ENCODE results near the gene LILRB1. TPM values are rescaled to one million over a fixed set of nuclear protein-coding genes. Genes with fewer than 3 reads are reported as not detected.

The LILRB1 gene
- total and polyA plus RNA-seq, 2 experiments from 2014 or later = not detected

- Histone ChIP-seq H3K4me2 (no peak overlapping the region), H3K9me2 (replicated peaks; ENCODE audit: insufficient read depth) (no peaks in the 10 kb centered on the region), H3K36me3 (replicated peaks; ENCODE audit: insufficient read depth, low read depth) (no peaks in the 10 kb centered on the region), H2AFZ (no peak overlapping the region), H4K20me1 (ENCODE audit: insufficient read depth, poor library complexity, severe bottlenecking) (no peaks in the 10 kb centered on the region), H3K4me3 (no peak overlapping the region), H3K27ac (no peak overlapping the region), H3K79me2 (no peaks in the 10 kb centered on the region), H3K4me1 (ENCODE audit: insufficient read depth) (no peaks in the 10 kb centered on the region), H3K27me3 (no peaks in the 10 kb centered on the region), H3K9me3 (ENCODE audit: low read depth) (no peaks in the 10 kb centered on the region)
- 61% methylated on average over 7 of the region's 7 CpGs for WGBS (ENCODE audit: low lambda C conversion rate, missing lambda C conversion rate)
- no peak for TF ChIP-seq CTCF (IDR thresholded peaks at IDR 0.05; ENCODE audit: poor library complexity)
- TF ChIP-seq EZH2 (IDR thresholded peaks at IDR 0.05; ENCODE audit: borderline replicate concordance) = no peak
- no peak for TF ChIP-seq EZH2phosphoT487 (IDR thresholded peaks at IDR 0.05; ENCODE audit: low read depth, severe bottlenecking, unreplicated experiment)
- DNase-seq (ENCODE audit: low spot score) = no peak
Observed at GRCh38 chr19:54682306-54682856, 52.1 kb downstream of the LILRB1 start.

- Histone ChIP-seq H3K4me3 (no peak overlapping the region), H3K9me2 (replicated peaks; ENCODE audit: insufficient read depth) (no peaks in the 10 kb centered on the region), H3K36me3 (replicated peaks; ENCODE audit: insufficient read depth, low read depth) (no peaks in the 10 kb centered on the region), H3K79me2 (no peaks in the 10 kb centered on the region), H3K27me3 (no peaks in the 10 kb centered on the region), H3K9me3 (ENCODE audit: low read depth) (no peaks in the 10 kb centered on the region), H3K27ac (no peak overlapping the region), H2AFZ (no peak overlapping the region), H4K20me1 (ENCODE audit: insufficient read depth, poor library complexity, severe bottlenecking) (no peaks in the 10 kb centered on the region), H3K4me2 (no peak overlapping the region), H3K4me1 (ENCODE audit: insufficient read depth) (no peaks in the 10 kb centered on the region)
- DNase-seq (ENCODE audit: low spot score) = no peak
- WGBS (ENCODE audit: low lambda C conversion rate, missing lambda C conversion rate) = 37% methylated on average over 3 of the region's 3 CpGs
- TF ChIP-seq CTCF (IDR thresholded peaks at IDR 0.05; ENCODE audit: poor library complexity) (no peak), EZH2phosphoT487 (IDR thresholded peaks at IDR 0.05; ENCODE audit: low read depth, severe bottlenecking, unreplicated experiment) (no peak), EZH2 (IDR thresholded peaks at IDR 0.05; ENCODE audit: borderline replicate concordance) (no peak)
Observed at GRCh38 chr19:54684527-54684926, 54.2 kb downstream of the LILRB1 start.

Small RNA genes within 50 kb of the gene (microRNA-seq; reads per million reads assigned to microRNA genes)
- not detected for gene MIR8061

Small RNA genes within 50 kb of the gene (small RNA-seq; reads per million reads assigned to genes)
- gene AC245036.3 (not detected), gene MIR8061 (not detected)

Other genes starting within 250 kb of the LILRB1 start
- gene TTYH1, start 215.0 kb upstream of the LILRB1 start, total RNA-seq = 7.0 and 7.1 TPM in 2 replicates
- gene TTYH1, start 215.0 kb upstream of the LILRB1 start, polyA plus RNA-seq = 11.0 and 19.3 TPM in 2 replicates
- 36.6 and 40.9 TPM in 2 replicates for gene LENG8, start 181.3 kb upstream of the LILRB1 start, total RNA-seq
- gene LENG8, start 181.3 kb upstream of the LILRB1 start, polyA plus RNA-seq = 54.0 and 69.7 TPM in 2 replicates
- gene LENG9, start 166.7 kb upstream of the LILRB1 start, total RNA-seq = 3.1 and 7.9 TPM in 2 replicates
- 0.59 and 1.00 TPM in 2 replicates for gene LENG9, start 166.7 kb upstream of the LILRB1 start, polyA plus RNA-seq
- gene CDC42EP5, start 157.2 kb upstream of the LILRB1 start, total RNA-seq = 43.1 and 46.8 TPM in 2 replicates
- gene CDC42EP5, start 157.2 kb upstream of the LILRB1 start, polyA plus RNA-seq = 71.2 and 71.5 TPM in 2 replicates
- not detected in 2 replicates for gene LAIR2, start 127.7 kb upstream of the LILRB1 start, total RNA-seq
- gene LAIR2, start 127.7 kb upstream of the LILRB1 start, polyA plus RNA-seq = not detected in 2 replicates
- not detected in 2 replicates for gene LILRA2, start 56.7 kb upstream of the LILRB1 start, total RNA-seq
- not detected in 2 replicates for gene LILRA2, start 56.7 kb upstream of the LILRB1 start, polyA plus RNA-seq
- gene LILRA1, start 36.9 kb upstream of the LILRB1 start, total RNA-seq = not detected in 2 replicates
- not detected in 2 replicates for gene LILRA1, start 36.9 kb upstream of the LILRB1 start, polyA plus RNA-seq
- not detected in 2 replicates for gene LILRB4, start 32.5 kb downstream of the LILRB1 start, total RNA-seq
- not detected in 2 replicates for gene LILRB4, start 32.5 kb downstream of the LILRB1 start, polyA plus RNA-seq
- not detected in 2 replicates for gene KIR3DL3, start 94.0 kb downstream of the LILRB1 start, total RNA-seq
- gene KIR3DL3, start 94.0 kb downstream of the LILRB1 start, polyA plus RNA-seq = not detected in 2 replicates
- not detected in 2 replicates for gene KIR2DL3, start 108.0 kb downstream of the LILRB1 start, total RNA-seq
- gene KIR2DL3, start 108.0 kb downstream of the LILRB1 start, polyA plus RNA-seq = not detected in 2 replicates
- gene KIR2DL1, start 139.3 kb downstream of the LILRB1 start, total RNA-seq = not detected in 2 replicates
- not detected in 2 replicates for gene KIR2DL1, start 139.3 kb downstream of the LILRB1 start, polyA plus RNA-seq
- gene KIR2DL4, start 173.1 kb downstream of the LILRB1 start, total RNA-seq = not detected in 2 replicates
- gene KIR2DL4, start 173.1 kb downstream of the LILRB1 start, polyA plus RNA-seq = not detected in 2 replicates
- not detected in 2 replicates for gene KIR3DL1, start 186.0 kb downstream of the LILRB1 start, total RNA-seq
- not detected in 2 replicates for gene KIR3DL1, start 186.0 kb downstream of the LILRB1 start, polyA plus RNA-seq
- gene KIR2DS4, start 202.2 kb downstream of the LILRB1 start, total RNA-seq = not detected in 2 replicates
- not detected in 2 replicates for gene KIR2DS4, start 202.2 kb downstream of the LILRB1 start, polyA plus RNA-seq
- not detected in 2 replicates for gene KIR3DL2, start 220.0 kb downstream of the LILRB1 start, total RNA-seq
- gene KIR3DL2, start 220.0 kb downstream of the LILRB1 start, polyA plus RNA-seq = not detected in 2 replicates
- gene FCAR, start 243.8 kb downstream of the LILRB1 start, total RNA-seq = not detected in 2 replicates
- gene FCAR, start 243.8 kb downstream of the LILRB1 start, polyA plus RNA-seq = 0.41 TPM in 1 of 2 replicates, not detected in the other